SIG-M5 (cell line): ENCODE data around the gene WNK2.

Experiments
- DNase-seq: peaks from one replicate; lab custom pipeline; 2025; lab: John Stamatoyannopoulos, UW

Gene WNK2

GRCh38 chr9:93218671-93219420, 34.9 kb downstream of the WNK2 start:
- no peak for DNase-seq

GRCh38 chr9:93219692-93220091, 35.8 kb downstream of the WNK2 start:
- DNase-seq = no peak

GRCh38 chr9:93220627-93221026, 36.7 kb downstream of the WNK2 start:
- DNase-seq = no peak

- DNase-seq = no peak
Measured at GRCh38 chr9:93221044-93221443, 37.1 kb downstream of the WNK2 start.

GRCh38 chr9:93222890-93223259, 38.9 kb downstream of the WNK2 start:
- no peak for DNase-seq

GRCh38 chr9:93223260-93224180, 39.6 kb downstream of the WNK2 start:
- DNase-seq = no peak

GRCh38 chr9:93224591-93224990, 40.7 kb downstream of the WNK2 start:
- DNase-seq = no peak

GRCh38 chr9:93225417-93225816, 41.5 kb downstream of the WNK2 start:
- peak; percentile 7 for DNase-seq

- no peak for DNase-seq
Measured at GRCh38 chr9:93225892-93226291, 42.0 kb downstream of the WNK2 start.

- DNase-seq = no peak
Measured at GRCh38 chr9:93226819-93227218, 42.9 kb downstream of the WNK2 start.

GRCh38 chr9:93228030-93228429, 44.1 kb downstream of the WNK2 start:
- no peak for DNase-seq

GRCh38 chr9:93228453-93228852, 44.5 kb downstream of the WNK2 start:
- no peak for DNase-seq

GRCh38 chr9:93229636-93230035, 45.7 kb downstream of the WNK2 start:
- no peak for DNase-seq

GRCh38 chr9:93230185-93230584, 46.2 kb downstream of the WNK2 start:
- DNase-seq = no peak

- DNase-seq = no peak
Measured at GRCh38 chr9:93230601-93231000, 46.7 kb downstream of the WNK2 start.

GRCh38 chr9:93231121-93231694, 47.3 kb downstream of the WNK2 start:
- DNase-seq = no peak

- DNase-seq = no peak
Measured at GRCh38 chr9:93231716-93232115, 47.8 kb downstream of the WNK2 start.

- DNase-seq = no peak
Measured at GRCh38 chr9:93232388-93232960, 48.5 kb downstream of the WNK2 start.

- DNase-seq = no peak
Measured at GRCh38 chr9:93233033-93233432, 49.1 kb downstream of the WNK2 start.

- DNase-seq = no peak
Measured at GRCh38 chr9:93234600-93234999, 50.7 kb downstream of the WNK2 start.

GRCh38 chr9:93235300-93235960, 51.5 kb downstream of the WNK2 start:
- DNase-seq = no peak
